GM18861 (cell line): ENCODE measurements around the gene GABRB3.
"Not testable (repeated sequence)": the region's sequence is repeated elsewhere in the genome, so short reads cannot be mapped to it uniquely, and the experiment has no call there.

ENCODE experiments used
- ATAC-seq: cut with Tn5 transposase; IDR thresholded peaks from one replicate; pipeline ENCODE4 v1.9.1; 2021; ENCODE audit not compliant: unreplicated experiment

Gene GABRB3

DNA sequence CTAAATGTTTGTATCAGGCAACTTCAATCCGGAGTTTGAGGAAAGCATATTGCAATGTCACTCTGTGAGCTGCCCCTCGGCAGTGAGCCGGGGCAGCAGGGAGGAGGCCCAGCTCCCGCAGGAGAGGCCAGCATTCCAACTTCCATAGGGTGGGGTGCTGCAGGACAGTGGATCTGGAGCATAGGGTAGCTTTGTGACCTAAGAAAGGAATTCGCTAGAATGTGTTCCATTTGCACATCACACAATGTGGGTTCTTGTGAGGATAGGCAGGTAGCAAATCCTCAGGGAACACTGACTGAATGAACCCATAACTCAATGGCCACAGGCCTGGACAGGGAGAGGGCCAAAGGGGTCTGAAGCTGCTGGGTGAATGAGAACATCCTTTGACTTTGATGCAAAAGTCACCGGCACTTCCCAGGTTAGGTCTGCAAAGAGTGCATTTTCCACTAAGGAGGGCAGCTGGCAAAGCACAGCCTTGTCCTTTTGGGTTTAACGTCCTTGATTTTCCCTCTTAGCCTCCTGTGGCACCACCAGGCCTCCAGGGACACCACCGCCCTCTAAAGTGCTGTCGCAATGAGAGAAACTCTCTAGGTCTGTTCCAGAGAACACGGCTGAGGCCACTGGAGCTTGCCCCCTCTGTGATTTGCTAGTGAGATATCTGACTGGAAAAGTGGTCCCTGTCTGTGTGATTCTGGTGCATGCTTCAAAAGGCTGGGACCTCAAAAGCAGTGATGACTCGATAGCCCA is 36.2 kb downstream of the GABRB3 start:
- ATAC-seq: no peak

DNA sequence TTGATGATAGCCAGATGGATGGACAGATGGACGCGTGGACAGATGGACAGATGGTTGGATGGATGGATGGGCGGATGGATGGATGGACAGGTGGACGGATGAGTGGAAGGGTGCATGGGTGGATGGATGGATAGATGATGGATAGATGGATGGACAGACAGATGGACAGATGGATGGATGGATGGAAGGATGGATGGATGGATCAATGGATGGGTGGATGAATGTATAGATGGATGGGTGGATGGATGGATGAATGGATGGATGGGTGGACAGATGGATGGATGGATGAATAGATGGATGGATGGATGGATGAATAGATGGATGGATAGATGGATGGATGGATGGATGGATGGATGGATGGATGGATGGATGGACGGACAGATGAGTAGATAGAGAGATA is 40.9 kb downstream of the GABRB3 start:
- ATAC-seq: no peak

DNA sequence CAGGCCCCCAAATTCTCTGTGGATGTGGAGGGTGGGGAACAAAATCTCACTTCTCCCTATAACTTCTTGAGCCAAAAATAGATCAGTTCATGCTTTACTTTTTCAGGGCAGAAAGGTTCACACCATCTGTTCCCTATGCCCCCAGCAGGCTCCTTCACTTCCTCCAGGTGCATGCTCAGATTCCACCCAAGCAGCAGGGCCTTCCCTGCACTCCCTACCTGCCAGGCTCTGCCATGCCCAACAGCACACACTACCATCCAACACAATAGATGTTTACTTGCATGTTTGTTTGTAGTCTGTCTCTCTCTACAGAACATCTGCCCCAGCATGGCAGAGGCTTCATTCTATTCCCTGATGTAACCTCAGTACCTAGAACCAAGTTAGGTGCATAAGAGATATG is 43.3 kb downstream of the GABRB3 start:
- ATAC-seq: no peak

DNA sequence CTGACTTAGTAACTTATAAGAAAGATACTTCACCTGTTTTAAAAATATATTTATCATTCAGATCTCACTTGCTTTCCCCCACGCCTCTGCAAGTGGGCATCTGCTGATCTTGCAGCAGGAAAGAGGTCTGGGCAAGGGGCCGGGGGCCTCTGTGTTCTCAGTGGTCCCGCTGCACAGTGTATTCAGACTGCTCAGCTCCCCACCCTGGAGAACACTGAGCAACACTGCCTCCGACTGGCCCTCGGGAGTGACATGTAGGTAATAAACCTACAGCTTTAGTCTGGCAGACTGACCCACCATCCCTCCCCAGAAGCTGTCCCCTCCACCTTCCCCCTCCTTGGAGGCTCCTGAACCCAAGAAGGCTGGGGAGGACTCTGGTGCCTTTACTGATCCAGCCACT is 43.8 kb downstream of the GABRB3 start:
- no peak for ATAC-seq

DNA sequence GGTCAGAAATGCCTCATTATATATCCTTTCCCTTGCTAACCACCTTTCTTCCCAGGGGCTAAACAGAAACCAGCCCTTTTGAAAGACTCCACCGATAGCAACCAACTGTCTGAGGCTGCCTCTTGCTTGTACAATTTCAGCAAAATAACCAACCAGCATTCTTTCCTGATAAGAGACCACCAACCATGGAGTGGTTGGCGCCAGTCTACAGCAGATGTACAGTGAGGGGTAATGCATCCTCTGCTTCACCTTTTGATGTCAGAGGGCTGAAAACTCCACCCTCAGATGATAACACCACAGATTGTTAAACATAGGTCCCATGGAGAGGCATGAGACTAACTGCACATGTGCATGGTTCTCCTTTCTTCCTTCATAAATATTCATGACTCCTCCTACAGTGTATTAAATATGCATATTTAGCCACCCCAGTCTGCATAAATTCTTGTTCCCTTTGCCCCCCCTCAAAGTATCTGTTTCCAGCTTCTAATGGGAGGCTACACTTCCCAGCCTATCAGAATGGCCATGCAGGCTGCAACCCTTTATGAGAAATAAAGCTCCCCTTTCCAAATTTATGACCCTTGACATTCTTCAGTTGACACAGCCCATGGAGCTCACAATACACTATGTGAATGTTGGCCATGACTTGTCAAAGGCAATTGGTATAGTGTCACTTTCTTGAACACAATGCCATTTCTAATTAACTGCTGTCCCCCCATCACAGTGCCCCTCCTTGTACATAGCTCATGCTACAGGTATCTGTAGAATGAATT is 48.3 kb downstream of the GABRB3 start:
- ATAC-seq: no peak

DNA sequence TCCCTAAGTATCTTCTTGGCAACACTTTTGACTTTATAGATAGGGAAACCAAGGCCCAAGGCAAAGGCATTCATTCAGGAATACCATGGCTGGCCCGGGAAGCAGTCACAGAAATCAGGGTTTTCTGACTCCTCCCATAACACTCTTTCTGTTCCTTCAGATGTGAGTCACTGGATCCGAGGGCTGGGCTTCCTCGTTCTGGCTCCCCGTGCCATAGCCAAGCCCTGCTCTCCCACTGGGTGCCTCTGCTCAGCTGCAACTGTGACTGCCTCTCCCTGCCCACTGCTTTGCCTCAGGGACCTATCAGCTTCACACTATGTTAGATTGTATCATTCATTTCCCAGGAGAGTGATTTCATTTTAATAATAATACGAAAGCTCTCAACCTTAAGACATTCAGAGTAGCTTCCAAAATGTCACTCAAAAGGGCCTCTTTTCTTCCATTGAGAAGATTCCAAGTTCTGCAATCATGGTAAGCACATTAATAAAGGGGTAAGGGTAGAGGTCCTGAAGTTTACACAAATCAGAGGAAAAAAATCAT is 50.2 kb downstream of the GABRB3 start:
- ATAC-seq: no peak

DNA sequence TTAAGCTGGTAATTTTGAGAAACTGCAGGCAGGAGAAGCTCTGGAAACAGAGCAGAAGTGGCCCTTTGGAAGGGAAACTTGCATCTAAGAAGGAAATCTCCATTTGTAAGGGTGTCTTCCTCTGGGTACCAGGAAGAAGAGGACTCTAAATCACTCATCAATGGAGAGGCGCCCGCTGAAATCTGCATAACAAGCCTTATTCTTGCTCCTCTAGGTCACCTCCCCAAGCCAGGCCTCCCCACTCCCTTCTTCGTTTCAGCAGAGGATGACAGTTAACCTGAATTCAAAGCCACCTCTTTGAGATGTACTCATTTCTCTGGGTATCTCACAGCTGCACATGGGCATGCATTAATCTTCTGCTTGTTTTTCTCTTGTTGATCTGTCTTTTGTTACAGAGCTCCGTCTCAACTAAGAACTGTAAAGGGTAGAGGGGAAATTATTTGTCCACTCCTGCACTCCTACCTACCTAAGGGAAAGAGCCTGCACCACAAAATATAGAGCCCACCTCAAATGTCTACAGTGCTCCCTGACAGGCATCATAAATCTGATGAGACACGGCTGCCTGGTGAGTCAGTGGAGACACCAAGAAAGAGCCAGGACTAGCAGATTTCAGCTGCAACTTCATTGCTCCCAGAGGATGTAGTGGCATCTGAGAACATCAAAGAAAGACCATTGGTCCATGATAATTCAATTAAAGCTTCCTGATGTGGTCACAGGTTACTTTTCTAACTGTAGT is 51.5 kb downstream of the GABRB3 start:
- no peak for ATAC-seq

DNA sequence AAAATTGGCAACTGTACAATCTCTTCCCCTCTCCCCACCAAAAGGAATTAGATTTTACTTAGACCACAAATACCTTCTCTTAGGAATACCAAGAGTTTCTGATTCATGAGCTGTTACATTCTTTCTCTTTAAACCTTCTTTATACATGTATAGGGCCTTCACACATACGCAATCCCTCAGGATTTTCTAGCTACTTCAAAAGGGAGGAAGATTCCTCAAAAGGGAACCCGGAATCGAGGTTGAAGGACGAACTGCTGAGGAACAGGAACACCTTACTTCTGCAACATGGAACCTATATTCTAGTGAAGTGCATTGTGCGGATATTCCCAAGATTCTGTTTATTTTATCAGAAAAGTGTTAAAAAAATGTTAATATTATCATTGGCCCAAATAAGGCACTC is 52.3 kb downstream of the GABRB3 start:
- no peak for ATAC-seq

DNA sequence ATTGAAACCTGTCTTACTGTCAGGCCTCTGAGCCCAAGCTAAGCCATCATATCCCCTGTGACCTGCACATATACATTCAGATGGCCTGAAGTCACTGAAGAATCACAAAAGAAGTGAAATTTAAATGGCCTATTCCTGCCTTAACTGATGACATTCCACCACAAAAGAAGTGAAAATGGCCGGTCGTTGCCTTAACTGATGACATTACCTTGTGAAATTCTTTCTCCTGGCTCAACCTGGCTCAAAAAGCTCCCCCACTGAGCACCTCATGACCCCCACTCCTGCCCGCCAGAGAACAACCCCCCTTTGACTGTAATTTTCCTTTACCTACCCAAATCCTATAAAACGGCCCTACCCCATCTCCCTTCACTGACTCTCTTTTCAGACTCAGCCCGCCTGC is 53.0 kb downstream of the GABRB3 start:
- not testable (repeated sequence) for ATAC-seq

DNA sequence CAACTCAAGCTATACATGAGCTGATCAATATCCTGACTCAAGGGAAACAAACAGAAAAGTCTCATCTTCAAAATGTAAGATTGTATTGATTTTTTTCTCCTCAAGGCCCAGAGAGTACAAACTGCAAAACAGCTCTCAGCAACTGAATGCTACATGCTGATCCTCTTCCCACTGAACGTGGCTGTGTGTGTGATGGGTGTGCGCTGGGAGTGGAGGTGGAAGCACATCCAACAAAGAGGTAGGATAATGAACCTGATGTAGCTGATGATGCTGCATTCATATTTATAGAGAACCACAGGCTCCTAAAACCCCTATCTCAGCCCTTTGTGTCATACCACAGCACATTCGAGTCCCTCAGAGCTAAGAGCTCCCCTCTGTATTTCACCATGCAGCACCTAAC is 56.8 kb downstream of the GABRB3 start:
- no peak for ATAC-seq

DNA sequence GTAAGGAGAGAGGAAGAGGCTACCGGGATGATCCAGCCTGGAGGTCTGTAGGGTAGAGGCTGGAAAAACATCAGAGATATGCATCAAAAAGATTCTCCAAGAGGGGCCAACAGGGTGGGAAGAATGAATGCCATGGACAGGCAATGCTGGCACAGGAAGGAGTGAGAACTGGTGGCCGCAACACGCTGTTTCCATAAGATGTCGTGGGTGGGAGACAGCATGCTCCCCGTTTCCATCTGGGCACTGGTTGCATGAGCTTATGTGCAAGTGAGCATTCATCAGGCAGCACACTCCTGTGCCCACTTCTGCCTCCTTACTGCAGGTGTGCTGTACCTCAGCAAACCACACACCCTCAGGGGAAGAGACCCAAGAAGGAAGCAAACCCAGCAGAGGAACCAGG is 59.4 kb downstream of the GABRB3 start:
- no peak for ATAC-seq

DNA sequence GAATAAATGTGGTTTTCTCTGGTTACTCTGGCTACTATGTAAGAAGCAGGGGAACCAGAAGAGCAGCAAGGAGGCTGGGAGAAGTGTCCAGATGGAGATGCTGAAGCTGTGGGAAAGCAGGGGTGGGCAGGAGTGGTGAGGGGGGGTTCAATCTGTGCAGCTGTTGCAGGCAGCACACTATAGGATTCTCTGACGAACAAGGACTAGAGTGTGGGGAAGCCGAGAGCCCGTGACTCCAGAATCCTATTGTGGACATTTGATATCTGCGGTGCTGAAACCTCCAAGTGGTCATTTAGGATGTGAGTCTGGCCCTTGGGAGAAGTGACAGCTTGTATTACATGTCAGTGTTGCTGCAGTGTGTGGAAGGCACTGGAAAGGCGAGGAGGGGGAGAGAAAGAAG is 60.5 kb downstream of the GABRB3 start:
- no peak for ATAC-seq

DNA sequence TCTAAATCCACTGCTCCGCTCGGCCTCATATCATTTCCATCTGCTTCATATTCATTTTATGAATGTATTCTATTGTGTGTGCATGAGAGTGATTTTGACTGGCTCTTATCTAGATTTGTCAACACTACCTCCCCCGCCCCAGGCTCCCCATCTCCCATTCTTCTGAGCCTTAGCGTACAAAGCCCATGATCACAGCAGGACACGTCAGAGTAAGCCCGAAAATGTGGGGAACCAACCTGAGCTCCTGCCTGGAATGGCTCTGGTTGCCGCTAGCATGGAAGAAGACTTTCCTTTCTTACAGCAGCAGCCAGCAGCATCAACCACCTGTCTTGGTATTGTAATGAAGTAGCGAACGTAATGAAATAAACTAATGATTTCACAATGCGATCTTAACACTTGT is 61.4 kb downstream of the GABRB3 start:
- no peak for ATAC-seq

DNA sequence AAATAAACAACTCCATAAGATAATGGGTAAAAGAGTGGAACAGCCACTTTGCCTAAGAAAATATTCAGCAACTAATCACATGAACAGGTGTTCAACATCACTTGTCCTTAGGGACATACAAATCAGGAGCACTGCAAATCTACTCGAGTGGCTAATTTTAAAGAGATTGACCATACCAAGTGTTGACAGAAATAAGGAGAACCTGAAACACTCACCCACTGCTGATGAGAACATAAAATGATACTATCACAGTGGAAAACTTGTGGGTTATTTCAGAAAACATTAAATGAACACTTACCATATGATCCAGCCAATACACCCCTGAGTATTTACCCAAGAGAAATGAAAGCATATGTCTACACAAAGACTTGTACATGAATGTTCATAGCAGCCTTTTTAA is 70.5 kb downstream of the GABRB3 start:
- no peak for ATAC-seq

DNA sequence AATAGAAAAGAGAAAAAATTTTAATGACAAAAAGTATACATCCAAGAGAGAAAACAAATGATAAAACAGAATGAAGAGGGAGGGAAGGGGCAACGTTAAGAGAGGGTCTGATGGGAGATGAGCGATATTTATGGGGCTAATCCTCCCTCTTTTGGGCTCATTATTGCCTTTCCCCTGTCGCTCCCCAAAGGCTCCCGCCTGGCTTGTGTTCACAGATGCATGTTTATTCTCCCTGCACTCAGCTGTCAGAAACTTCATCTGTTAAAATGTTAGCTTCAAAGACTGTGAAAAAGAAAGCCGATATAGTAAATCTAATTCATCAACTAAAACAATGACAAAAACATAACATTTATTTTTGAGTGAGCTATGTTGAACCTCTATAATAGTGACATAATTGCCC is 74.3 kb downstream of the GABRB3 start:
- no peak for ATAC-seq

DNA sequence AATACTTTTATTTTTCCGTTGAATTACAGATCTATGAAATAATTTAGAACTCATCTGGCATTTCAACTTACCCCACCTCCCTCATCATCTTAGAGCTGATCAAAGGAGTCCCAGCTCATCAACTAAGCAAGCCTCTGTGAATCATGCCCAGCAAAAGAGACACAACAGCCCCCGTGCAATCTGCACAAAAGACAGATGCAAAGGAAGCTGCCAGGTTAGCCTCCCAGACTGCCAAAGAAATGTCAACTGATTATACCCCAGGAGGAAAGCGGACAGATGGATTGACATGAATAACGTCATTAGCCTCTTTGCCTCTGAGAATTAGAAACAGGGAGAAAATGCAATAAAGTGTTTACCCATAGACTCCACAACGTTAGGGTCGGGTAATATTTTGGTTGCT is 75.0 kb downstream of the GABRB3 start:
- ATAC-seq: no peak

DNA sequence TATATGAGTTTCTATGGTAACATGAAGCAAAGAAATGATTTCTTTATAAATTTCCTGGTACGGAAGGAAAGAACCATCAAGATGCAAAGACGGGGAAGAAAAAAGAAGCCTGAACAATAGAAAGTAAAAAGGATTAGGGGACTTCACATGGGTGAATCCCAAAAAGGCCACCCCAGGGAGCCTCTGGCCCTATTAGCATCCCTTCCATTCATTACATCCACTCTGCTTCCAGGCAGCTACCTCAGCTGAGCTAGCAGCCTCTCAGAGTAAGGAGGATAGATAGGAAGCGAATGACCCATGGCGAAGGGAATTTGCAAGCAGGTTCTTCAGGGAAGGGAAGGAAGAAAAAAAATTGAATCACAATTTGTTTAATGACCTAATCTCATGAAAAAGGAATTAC is 81.6 kb downstream of the GABRB3 start:
- ATAC-seq: no peak

DNA sequence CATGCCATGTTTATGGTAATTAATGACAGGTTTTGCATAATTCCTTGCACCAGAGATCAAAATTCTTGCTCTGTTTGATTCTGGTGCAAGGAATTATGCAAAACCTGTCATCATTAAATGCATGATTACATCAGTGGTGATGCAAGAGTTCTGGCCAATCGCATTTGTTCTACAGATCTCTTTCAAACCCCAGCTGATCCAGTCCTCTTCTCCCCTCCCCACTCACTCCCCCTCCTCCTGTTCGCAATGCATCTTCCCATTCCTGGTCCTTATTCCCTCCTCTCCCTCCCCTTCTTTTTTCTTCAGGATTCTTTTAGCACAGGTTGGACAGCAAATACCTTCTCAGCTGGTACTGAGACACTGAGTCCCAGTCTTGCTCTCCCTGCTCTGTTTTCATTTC is 82.1 kb downstream of the GABRB3 start:
- no peak for ATAC-seq

DNA sequence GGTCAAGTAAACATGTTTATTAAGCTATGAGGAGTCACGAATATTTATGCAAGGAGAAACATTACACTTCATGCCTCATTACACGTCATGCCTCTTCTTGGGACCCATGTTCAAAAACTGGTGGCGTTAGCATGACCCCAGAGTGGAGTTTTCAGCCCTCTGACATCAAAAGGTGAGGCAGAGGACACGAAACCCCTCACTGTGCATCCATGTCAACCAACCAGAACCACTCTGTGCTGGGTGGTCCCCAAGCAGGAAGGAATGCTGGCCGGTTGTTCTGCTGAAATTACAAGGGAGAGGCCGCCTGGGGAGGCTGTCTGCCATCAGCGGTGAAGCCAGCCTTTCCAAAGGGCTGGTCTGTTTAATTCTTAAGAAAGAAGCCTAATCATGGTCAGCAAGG is 83.4 kb downstream of the GABRB3 start:
- no peak for ATAC-seq

DNA sequence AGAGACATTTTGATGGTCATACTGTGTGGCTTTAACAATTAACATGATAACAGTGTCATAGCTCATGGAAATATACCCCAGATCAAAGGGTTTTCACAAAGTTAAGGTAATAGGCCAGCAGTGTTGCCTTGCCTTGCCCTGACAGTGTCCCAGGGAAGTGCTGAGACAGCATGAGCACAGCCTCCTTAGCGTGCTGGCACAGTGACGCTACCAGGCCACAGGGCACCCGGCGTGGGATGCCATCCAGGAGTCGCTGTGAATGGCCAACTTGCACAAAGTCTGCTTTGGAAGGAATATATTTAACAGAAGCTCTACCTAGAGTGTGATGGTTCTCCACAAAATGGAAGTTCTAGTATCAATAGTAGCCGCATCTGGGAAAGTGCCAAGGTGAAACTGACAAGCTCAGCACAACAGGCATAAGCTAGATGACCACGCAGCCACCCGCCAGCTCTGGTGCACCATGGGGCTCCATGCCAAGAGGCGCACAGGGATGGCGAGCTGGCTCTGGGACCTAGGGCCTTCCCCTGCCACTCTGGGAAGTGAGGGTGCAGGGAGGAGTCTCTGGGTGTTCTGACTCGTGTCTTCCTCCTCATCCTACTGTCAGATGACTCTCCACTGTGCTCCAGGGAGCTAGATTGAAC is 86.2 kb downstream of the GABRB3 start:
- no peak for ATAC-seq

DNA sequence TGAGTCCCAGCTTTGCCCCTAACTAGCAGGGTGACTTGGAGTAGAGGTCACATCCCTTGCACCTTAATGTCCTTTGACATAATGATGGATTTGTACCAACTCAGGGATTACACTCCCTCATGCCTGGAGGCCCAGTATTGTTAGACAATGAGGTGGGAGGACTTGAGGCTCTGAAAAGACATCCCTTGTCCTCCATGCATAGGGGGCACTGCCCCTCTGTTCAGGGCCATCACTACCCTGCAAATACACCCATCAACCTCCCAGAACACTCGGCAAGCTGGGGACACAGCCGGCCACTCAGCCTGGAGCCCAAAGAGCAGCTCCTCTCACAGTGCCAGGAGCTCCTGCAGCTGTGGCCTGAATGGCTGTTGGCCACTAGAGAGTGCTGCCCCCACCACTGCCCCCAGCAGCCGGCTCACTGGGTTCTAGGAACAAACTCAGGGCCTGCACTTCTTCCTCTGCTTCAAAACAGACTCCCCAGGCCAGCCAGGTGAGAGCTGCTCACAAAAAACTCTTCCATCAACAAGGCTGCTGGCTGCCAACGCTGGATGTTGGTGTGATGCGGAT is 90.2 kb downstream of the GABRB3 start:
- ATAC-seq: no peak
